Gastrocnemius medialis (tissue), 4 donors: ENCODE results near the gene APC. TPM values are rescaled to one million over a fixed set of nuclear protein-coding genes. Genes with fewer than 3 reads are reported as not detected.
"Not testable (repeated sequence)": the region's sequence is repeated elsewhere in the genome, so short reads cannot be mapped to it uniquely, and the experiment has no call there.

Experiments
- ATAC-seq, 2 donors: fragments of 150-250 bp; one replicate each; pipeline ENCODE4 v1.9.1; 2016
- DNase-seq, 2 donors: peaks; one replicate each; pipeline ENCODE4 v3.0.0-alpha.2; 2019
- H3K27ac ChIP-seq, 4 donors: fragments of 200-600 bp; sonication (generic); 1 replicate in 1 of 4; 2 replicates in 3 of 4; pipeline ENCODE4 v1.5.1; 2016 to 2018; ENCODE audit warnings: mild to moderate bottlenecking in 2 of 4, moderate library complexity in 1 of 4
- H3K27me3 ChIP-seq, 3 donors: fragments of 200-600 bp; sonication (generic) in 2 of 3; 1 replicate in 1 of 3; 2 replicates in 2 of 3; pipeline versions ENCODE4 v1.5.1 to v1.6.0; 2016 to 2019; ENCODE audit warnings: mild to moderate bottlenecking in 1 of 3, moderate library complexity in 1 of 3
- H3K36me3 ChIP-seq, 2 donors: fragments of 200-600 bp; sonication (generic) in 1 of 2; one replicate each; pipeline ENCODE4 v1.5.1; 2017 to 2018
- H3K4me1 ChIP-seq, 2 donors: fragments of 200-600 bp; sonication (generic) in 1 of 2; one replicate each; pipeline ENCODE4 v1.5.1; 2016 to 2017; ENCODE audit warnings: mild to moderate bottlenecking in 2 of 2
- H3K4me3 ChIP-seq, 4 donors: fragments of 200-600 bp; sonication (generic) in 3 of 4; 1 replicate in 1 of 4; 2 replicates in 3 of 4; pipeline ENCODE4 v1.5.1; 2016 to 2019; ENCODE audit warnings: mild to moderate bottlenecking in 2 of 4
- H3K9me3 ChIP-seq, 3 donors: fragments of 200-600 bp; sonication (generic) in 2 of 3; 1 replicate in 1 of 3; 2 replicates in 2 of 3; pipeline ENCODE4 v1.5.1; 2016 to 2019
- POLR2A ChIP-seq, 2 donors: fragments of 450-650 bp; IDR thresholded peaks; one replicate each; pipeline ENCODE4 v1.6.1; 2017; ENCODE audit warnings: antibody characterized with exemption in 2 of 2, mild to moderate bottlenecking in 2 of 2, moderate library complexity in 2 of 2
- in situ Hi-C, 4 donors: fragments of 200-750 bp; cut with MboI; loops; one replicate each; pipeline versions ENCODE4 v1.15.0 to v1.8.0; 2017; ENCODE audit warnings: low sequenced_read_pairs in 4 of 4
- intact Hi-C: fragments of 100-400 bp; cut with DNase I; formaldehyde crosslinking; loops from one replicate; pipeline ENCODE4 v1.15.1; 2023; ENCODE audit warnings: low total_unique reads
- total RNA-seq, 4 donors: library from RNA; depleted of rRNA; stranded (reverse); fragments of >200 nt; gene quantifications; one replicate each; pipeline versions ENCODE4 v1.1.0 to v1.2.3, GENCODE V29; 2016
- TF ChIP-seq, protein P1 (sequence below), 5 experiments: fragments of 450-650 bp in 3 of 5; fragments of 200-600 bp in 2 of 5; sonication (generic) in 2 of 5; IDR thresholded peaks in 4 of 5; conservative IDR thresholded peaks in 1 of 5; 1 replicate in 4 of 5; 2 replicates in 1 of 5; pipeline ENCODE4 v1.5.1; 2016 to 2019; ENCODE audit warnings: antibody characterized with exemption in 5 of 5, mild to moderate bottlenecking in 3 of 5, moderate library complexity in 3 of 5

The APC gene
- total RNA-seq, 4 donors from 2014 or later = 50.1 to 102 (median 60.4) TPM

DNA sequence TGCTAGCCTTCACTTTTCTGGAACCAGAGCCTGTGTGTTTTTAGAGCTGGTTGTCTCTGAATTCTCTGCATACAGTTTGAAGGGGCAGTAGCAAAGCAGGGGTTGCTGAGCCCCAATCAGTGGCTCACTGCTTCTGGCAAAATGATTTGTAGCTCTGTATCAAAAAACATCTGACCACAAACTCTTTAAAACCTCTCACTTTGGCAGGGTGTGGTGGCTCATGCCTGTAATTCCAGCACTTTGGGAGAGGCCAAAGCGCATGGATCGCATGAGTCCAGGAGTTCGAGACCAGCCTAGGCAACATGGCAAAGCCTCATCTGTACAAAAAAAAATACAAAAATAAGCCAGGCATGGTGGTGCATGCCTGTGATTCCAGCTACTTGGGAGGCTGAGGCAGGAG, 28.3 kb upstream of the APC start:
- ATAC-seq (no peak), DNase-seq (no peak)
- Histone ChIP-seq H3K27me3 (no peaks in the 10 kb centered on the region), H3K4me3 (peak overlapping the region in 3 of 4 donors; percentile 80 to 90 (median 88)), H3K36me3 (no peaks in the 10 kb centered on the region), H3K4me1 (peaks cover 46 to 51% of the 10 kb centered on the region in 2 donors), H3K9me3 (no peaks in the 10 kb centered on the region), H3K27ac (peak overlapping the region in 2 of 4 donors; percentile 91)
- intact Hi-C loops = loop anchor here (5.0 to 10.0 kb wide), 4 partner anchors 48 to 955 kb away; partner anchors contain the start of genes NREP and SRP19
- TF ChIP-seq, protein P1, sequence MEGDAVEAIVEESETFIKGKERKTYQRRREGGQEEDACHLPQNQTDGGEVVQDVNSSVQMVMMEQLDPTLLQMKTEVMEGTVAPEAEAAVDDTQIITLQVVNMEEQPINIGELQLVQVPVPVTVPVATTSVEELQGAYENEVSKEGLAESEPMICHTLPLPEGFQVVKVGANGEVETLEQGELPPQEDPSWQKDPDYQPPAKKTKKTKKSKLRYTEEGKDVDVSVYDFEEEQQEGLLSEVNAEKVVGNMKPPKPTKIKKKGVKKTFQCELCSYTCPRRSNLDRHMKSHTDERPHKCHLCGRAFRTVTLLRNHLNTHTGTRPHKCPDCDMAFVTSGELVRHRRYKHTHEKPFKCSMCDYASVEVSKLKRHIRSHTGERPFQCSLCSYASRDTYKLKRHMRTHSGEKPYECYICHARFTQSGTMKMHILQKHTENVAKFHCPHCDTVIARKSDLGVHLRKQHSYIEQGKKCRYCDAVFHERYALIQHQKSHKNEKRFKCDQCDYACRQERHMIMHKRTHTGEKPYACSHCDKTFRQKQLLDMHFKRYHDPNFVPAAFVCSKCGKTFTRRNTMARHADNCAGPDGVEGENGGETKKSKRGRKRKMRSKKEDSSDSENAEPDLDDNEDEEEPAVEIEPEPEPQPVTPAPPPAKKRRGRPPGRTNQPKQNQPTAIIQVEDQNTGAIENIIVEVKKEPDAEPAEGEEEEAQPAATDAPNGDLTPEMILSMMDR (IDR thresholded peaks at IDR 0.05 in 4 of 5, conservative IDR thresholded peaks at IDR 0.05 in 1 of 5) = no peak
- no peak for TF ChIP-seq POLR2A (IDR thresholded peaks at IDR 0.05)
- in situ Hi-C loops = no loop called here

DNA sequence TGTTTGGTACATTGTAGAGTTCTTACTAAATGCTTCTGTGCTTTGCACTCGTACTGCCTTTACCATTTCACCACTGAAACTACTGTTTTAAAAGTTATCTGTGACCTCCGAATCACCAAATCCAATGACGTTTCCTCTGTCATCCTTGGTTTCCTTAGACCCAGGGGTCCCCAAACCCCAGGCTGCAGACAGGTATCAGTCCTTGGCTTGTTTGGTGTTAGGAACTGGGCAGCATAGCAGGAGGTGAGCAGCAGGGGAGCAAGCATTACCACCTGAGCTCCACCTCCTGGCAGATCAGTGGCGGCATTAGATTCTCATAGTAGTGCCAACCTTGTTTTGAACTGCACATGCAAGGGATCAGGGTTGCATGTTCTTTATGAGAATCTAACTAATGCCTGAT, 26.8 kb upstream of the APC start:
- in situ Hi-C loops = no loop called here
- no peak for DNase-seq

DNA sequence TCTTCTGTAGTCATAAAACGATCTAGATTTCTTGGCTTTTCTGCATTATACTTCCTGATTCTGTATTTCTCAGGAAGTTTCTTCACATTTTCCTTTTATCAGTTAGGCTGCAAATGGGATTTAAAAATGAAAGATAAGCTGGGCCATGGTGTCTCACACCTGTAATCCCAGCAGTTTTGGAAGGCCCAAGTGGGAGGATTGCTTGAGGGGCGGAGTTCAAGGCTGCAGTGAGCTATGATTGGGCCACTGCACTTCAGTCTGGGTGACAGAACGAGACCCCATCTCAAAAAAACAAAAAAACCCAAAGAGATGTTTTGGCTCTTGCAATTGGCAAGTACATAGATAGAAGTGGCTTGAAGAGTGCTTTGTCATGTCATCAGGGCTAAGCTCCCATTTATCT, 26.2 kb upstream of the APC start:
- H3K36me3 ChIP-seq = no peaks in the 10 kb centered on the region
- in situ Hi-C loops = no loop called here
- intact Hi-C loops = no loop called here
- no peaks in the 10 kb centered on the region for H3K27me3 ChIP-seq
- ATAC-seq (no peak), DNase-seq (no peak)
- no peaks in the 10 kb centered on the region for H3K9me3 ChIP-seq
- TF ChIP-seq, protein P1 (IDR thresholded peaks at IDR 0.05 in 4 of 5, conservative IDR thresholded peaks at IDR 0.05 in 1 of 5) = no peak
- TF ChIP-seq POLR2A (IDR thresholded peaks at IDR 0.05) = no peak
- peaks cover 43 to 55% of the 10 kb centered on the region in 2 donors for H3K4me1 ChIP-seq
- no peak overlapping the region for H3K27ac ChIP-seq
- no peak overlapping the region for H3K4me3 ChIP-seq

More for the DNA sequence above, 26.8 kb upstream of the APC start:
- no peak overlapping the region for H3K27ac ChIP-seq
- no peaks in the 10 kb centered on the region for H3K27me3 ChIP-seq
- ATAC-seq = no peak
- peaks cover 46 to 54% of the 10 kb centered on the region in 2 donors for H3K4me1 ChIP-seq
- TF ChIP-seq, protein P1 (IDR thresholded peaks at IDR 0.05 in 4 of 5, conservative IDR thresholded peaks at IDR 0.05 in 1 of 5) = no peak
- no peak for TF ChIP-seq POLR2A (IDR thresholded peaks at IDR 0.05)
- H3K4me3 ChIP-seq = no peak overlapping the region
- no peaks in the 10 kb centered on the region for H3K9me3 ChIP-seq
- H3K36me3 ChIP-seq = no peaks in the 10 kb centered on the region
- intact Hi-C loops = no loop called here

DNA sequence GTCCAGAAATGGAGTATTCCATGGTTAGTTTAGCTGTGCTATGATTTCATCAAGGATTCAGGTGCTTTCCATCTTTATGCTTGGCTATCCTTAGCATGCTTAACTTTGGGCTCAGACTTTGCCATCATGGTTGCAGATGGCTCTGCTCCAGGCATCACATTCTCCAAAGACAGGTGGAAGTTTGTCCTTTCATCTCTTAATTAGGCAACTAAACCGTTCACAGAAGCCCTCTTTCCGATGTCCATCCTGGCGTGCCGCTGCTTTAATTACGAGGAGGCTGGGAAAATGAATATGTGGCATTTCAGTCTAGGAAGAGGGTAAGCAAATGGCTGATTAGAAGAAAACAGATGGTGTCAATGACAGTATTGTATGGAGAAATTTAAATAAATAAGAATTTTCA, 24.5 kb upstream of the APC start:
- Histone ChIP-seq H3K4me1 (peaks cover 38 to 62% of the 10 kb centered on the region in 2 donors), H3K4me3 (no peak overlapping the region), H3K27me3 (no peaks in the 10 kb centered on the region), H3K9me3 (no peaks in the 10 kb centered on the region), H3K36me3 (no peaks in the 10 kb centered on the region), H3K27ac (no peak overlapping the region)
- no peak for TF ChIP-seq POLR2A (IDR thresholded peaks at IDR 0.05)
- TF ChIP-seq, protein P1 (IDR thresholded peaks at IDR 0.05 in 4 of 5, conservative IDR thresholded peaks at IDR 0.05 in 1 of 5) = no peak
- in situ Hi-C loops (no loop called here), intact Hi-C loops (no loop called here)
- DNase-seq = no peak
- no peak for ATAC-seq

DNA sequence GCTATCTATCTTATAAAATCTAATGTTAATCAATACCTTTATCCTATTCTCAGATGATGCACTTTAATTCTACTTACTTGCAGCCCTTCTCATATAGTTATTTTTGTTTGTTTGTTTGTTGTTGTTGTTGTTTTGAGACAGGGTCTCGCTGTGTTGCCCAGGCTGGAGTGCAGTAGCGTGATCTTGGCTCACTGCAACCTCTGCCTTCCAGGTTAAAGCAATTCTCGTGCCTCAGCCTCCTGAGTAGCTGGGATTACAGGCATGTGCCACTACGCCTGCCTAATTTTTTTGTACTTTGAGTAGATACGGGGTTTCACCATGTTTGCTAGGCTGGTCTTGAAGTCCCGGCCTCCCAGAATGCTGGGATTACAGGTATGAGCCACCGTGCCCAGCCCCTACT, 20.8 kb upstream of the APC start:
- ATAC-seq, intact Hi-C loops, DNase-seq, in situ Hi-C loops, H3K4me3 ChIP-seq, H3K9me3 ChIP-seq, H3K27ac ChIP-seq, H3K36me3 ChIP-seq, H3K27me3 ChIP-seq: not testable (repeated sequence)
- peaks cover 7 to 46% of the 10 kb centered on the region in 2 donors for H3K4me1 ChIP-seq
